ENCODE data around the gene TMEM178A. TPM values are rescaled to one million over a fixed set of nuclear protein-coding genes. Genes with fewer than 3 reads are reported as not detected.
A peak's percentile ranks its signal among the peaks of the same experiment; 100 is the strongest.

Gene TMEM178A
- 1 to 10 TPM; 1.9 to 6.5 (median 4.0) TPM for total RNA-seq

DNA sequence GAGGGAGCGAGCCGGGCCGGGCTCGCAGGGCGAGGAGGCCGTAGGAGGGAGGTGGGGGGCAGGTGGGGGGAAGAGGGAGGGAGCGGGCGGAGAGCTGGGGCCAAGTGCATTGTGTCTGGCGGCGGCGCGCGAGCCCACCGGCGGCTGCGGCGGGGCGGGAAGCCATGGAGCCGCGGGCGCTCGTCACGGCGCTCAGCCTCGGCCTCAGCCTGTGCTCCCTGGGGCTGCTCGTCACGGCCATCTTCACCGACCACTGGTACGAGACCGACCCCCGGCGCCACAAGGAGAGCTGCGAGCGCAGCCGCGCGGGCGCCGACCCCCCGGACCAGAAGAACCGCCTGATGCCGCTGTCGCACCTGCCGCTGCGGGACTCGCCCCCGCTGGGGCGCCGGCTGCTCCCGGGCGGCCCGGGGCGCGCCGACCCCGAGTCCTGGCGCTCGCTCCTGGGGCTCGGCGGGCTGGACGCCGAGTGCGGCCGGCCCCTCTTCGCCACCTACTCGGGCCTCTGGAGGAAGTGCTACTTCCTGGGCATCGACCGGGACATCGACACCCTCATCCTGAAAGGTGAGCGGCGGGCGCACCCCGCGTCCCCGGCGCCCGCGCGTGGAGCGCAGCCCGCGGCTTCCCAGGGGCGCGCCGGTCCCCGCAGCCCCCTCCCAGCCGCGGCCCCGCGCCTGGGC, at the start of gene TMEM178A:
Gene TMEM178A (plus strand): TSS at position 107 of the 680 bp plus-strand sequence. CDS start 58 bp downstream, at position 165.
- intact Hi-C loops (cut with DNase I): no loop called here
- Histone ChIP-seq H3K9me3 (no peaks in the 10 kb centered on the region), H3K27me3 (no peaks in the 10 kb centered on the region), H3K4me1 (peaks cover 5 to 11% of the 10 kb centered on the region in 2 donors), H3K27ac (peak within 1 kb of the TSS in 2 of 3 donors; percentile 27 to 65), H3K36me3 (no peaks in the 10 kb centered on the region), H3K4me3 (replicated peaks in 1 of 3) (peak within 1 kb of the TSS; percentile 19 to 54 (median 48))
- DNase-seq: peak; percentile 21 to 28
- WGBS, 2 donors: 1% methylated on average over 25 to 27 of the region's 90 CpGs
- TF ChIP-seq, protein P1, sequence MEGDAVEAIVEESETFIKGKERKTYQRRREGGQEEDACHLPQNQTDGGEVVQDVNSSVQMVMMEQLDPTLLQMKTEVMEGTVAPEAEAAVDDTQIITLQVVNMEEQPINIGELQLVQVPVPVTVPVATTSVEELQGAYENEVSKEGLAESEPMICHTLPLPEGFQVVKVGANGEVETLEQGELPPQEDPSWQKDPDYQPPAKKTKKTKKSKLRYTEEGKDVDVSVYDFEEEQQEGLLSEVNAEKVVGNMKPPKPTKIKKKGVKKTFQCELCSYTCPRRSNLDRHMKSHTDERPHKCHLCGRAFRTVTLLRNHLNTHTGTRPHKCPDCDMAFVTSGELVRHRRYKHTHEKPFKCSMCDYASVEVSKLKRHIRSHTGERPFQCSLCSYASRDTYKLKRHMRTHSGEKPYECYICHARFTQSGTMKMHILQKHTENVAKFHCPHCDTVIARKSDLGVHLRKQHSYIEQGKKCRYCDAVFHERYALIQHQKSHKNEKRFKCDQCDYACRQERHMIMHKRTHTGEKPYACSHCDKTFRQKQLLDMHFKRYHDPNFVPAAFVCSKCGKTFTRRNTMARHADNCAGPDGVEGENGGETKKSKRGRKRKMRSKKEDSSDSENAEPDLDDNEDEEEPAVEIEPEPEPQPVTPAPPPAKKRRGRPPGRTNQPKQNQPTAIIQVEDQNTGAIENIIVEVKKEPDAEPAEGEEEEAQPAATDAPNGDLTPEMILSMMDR (IDR thresholded peaks at IDR 0.05): no peak
- TF ChIP-seq POLR2A (IDR thresholded peaks at IDR 0.05): no peak

DNA sequence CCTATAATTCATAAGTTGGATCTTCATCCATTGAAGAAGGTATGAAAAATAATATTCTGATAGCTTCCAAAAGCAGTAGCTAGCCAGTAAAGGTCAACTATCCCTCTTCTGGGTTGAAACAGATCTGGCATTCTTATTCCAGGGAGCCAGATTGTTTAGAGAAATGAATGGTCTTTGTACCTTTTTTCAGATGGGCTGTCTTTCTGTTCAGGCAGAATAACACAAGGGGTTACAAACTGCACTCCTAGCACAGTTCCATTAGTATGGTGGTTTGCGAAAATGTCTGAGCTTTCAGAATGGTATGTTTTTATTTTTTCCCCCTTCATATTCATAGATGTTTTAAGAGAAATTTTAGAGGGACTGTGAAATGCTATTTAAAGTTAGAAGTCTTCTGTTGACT, 47.5 kb upstream of the TMEM178A start:
- DNase-seq: no peak
- intact Hi-C loops (cut with DNase I): no loop called here
- H3K27me3 ChIP-seq: no peaks in the 10 kb centered on the region
- no peak overlapping the region for H3K4me3 ChIP-seq (replicated peaks in 1 of 3)
- no peak overlapping the region for H3K27ac ChIP-seq
- no peak for TF ChIP-seq POLR2A (IDR thresholded peaks at IDR 0.05)
- TF ChIP-seq, protein P1 (IDR thresholded peaks at IDR 0.05): no peak
- WGBS, 2 donors: 92 to 93% methylated on average over 1 of the region's 1 CpG
- H3K4me1 ChIP-seq: peaks cover 0 to 9% of the 10 kb centered on the region in 2 donors
- no peaks in the 10 kb centered on the region for H3K9me3 ChIP-seq
- H3K36me3 ChIP-seq: no peaks in the 10 kb centered on the region

DNA sequence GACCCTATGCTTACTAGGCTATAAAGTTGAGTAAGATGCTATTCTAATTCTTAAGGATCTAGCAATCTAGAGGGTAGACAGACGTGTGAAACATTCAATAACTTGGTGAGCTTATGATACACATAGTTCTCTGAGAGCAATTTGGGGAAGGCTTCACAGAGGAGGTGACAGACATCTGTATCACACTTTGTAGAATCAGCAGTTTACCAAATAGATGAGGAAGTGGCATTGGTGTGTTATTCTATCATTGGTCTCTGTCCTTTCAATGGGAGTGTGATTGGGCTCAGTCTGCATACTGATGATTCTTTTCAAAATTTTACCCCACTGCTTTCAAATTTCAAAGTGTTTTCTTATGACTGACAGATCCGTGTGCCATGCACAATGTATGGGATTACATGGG, 47.0 kb upstream of the TMEM178A start:
- peaks cover 4 to 14% of the 10 kb centered on the region in 2 donors for H3K4me1 ChIP-seq
- H3K9me3 ChIP-seq: no peaks in the 10 kb centered on the region
- no peak overlapping the region for H3K27ac ChIP-seq
- H3K27me3 ChIP-seq: no peaks in the 10 kb centered on the region
- intact Hi-C loops (cut with DNase I): no loop called here
- no peak overlapping the region for H3K4me3 ChIP-seq (replicated peaks in 1 of 3)
- no peak for DNase-seq
- H3K36me3 ChIP-seq: no peaks in the 10 kb centered on the region
- TF ChIP-seq, protein P1 (IDR thresholded peaks at IDR 0.05): no peak
- no peak for TF ChIP-seq POLR2A (IDR thresholded peaks at IDR 0.05)
- WGBS, 2 donors: 88 to 92% methylated on average over 2 of the region's 2 CpGs

DNA sequence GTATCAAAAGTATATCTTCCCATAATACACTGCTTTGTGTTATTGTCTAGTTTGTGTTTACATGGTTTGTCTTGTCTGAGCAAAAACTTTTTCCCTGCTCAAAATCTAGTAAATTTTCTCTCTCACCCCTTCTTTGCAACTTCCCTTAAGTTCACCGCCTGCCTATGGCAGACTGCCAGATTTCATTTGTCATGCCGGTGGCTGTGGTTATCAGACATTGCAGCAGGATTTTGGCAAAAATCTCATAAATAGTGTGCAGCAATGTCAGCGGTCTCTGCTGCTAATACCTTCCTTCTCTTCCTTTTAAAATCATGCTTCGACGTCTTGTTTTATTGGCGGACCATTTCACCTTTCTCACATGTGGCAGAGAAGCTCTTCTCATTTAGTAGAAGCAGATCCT, 45.6 kb upstream of the TMEM178A start:
- Histone ChIP-seq H3K4me3 (replicated peaks in 1 of 3) (no peak overlapping the region), H3K4me1 (peaks cover 11 to 22% of the 10 kb centered on the region in 2 donors), H3K36me3 (no peaks in the 10 kb centered on the region), H3K27me3 (no peaks in the 10 kb centered on the region), H3K9me3 (no peaks in the 10 kb centered on the region), H3K27ac (no peak overlapping the region)
- DNase-seq: peak; percentile 64 to 67
- WGBS, 2 donors: 32 to 35% methylated on average over 6 of the region's 6 CpGs
- no peak for TF ChIP-seq POLR2A (IDR thresholded peaks at IDR 0.05)
- TF ChIP-seq, protein P1 (IDR thresholded peaks at IDR 0.05): no peak
- intact Hi-C loops (cut with DNase I): no loop called here

DNA sequence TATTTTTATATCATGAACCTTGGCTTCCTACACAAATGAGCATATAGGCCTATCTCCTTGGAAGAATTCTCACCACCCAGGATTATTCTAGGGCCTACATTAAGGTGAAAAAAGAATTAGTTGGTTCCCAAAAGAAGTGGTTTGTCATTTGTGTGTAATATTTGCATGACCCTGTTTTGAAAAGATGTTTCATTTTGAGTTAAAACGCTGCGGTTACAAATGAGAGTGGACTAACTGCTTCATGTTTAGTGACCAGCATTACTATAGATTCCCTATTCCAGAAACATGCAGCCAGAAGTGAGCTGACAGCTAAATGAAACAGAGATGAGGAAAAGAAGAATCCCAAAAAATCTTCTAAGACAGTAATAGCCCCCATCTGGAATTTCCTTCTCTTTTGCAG, 44.1 kb upstream of the TMEM178A start:
- H3K9me3 ChIP-seq: no peaks in the 10 kb centered on the region
- TF ChIP-seq, protein P1 (IDR thresholded peaks at IDR 0.05): no peak
- no peak for TF ChIP-seq POLR2A (IDR thresholded peaks at IDR 0.05)
- no peaks in the 10 kb centered on the region for H3K36me3 ChIP-seq
- no peaks in the 10 kb centered on the region for H3K27me3 ChIP-seq
- no peak overlapping the region for H3K4me3 ChIP-seq (replicated peaks in 1 of 3)
- DNase-seq: no peak
- peaks cover 11 to 22% of the 10 kb centered on the region in 2 donors for H3K4me1 ChIP-seq
- intact Hi-C loops (cut with DNase I): no loop called here
- H3K27ac ChIP-seq: no peak overlapping the region
- 97 to 99% methylated on average over 2 of the region's 2 CpGs for WGBS, 2 donors
